IMR-90 (cell line): ENCODE data around the gene MAPK1. TPM values are rescaled to one million over a fixed set of nuclear protein-coding genes. Genes with fewer than 3 reads are reported as not detected.

Experiments used
- ATAC-seq: fragments of 200-7000 bp; cut with Tn5 transposase; 2 replicates; pipeline ENCODE4 v1.9.1; 2020; ENCODE audit warnings: low read depth, mild to moderate bottlenecking, moderate library complexity
- BruUV-seq: library from RNA; stranded (reverse); fragments of 400-500 nt; replicated peaks from 2 replicates; lab custom pipeline; 2021; lab: Mats Ljungman, UMichigan
- CTCF ChIA-PET: fragments of 300-600 bp; formaldehyde crosslinking; extraction: SDS; loops from one replicate; lab custom pipeline; 2021; ENCODE audit warnings: antibody characterized with exemption; lab: Yijun Ruan, JAX
- POLR2A ChIA-PET: fragments of 300-600 bp; sonication (Branson Sonifier 250); formaldehyde crosslinking; loops from one replicate; lab custom pipeline; 2022; ENCODE audit warnings: antibody characterized with exemption; ENCODE audit not compliant: unreplicated experiment; lab: Charles Lee
- DNase-seq: peaks from one replicate; pipeline ENCODE4 v3.0.0; 2013
- H2AFZ ChIP-seq: replicated peaks from 2 replicates; pipeline ENCODE3; 2013; ENCODE audit warnings: low read length, mild to moderate bottlenecking; ENCODE audit not compliant: poor library complexity
- H2AK5ac ChIP-seq: 2 replicates; pipeline ENCODE4 v1.6.1; 2013; ENCODE audit warnings: low read depth, low read length, inconsistent platforms
- H2AK9ac ChIP-seq: replicated peaks from 2 replicates; pipeline ENCODE3; 2013; ENCODE audit warnings: mild to moderate bottlenecking, low read depth, low read length, moderate library complexity; ENCODE audit not compliant: poor library complexity
- H2BK120ac ChIP-seq: 2 replicates; pipeline ENCODE4 v1.6.1; 2013; ENCODE audit warnings: low read depth, low read length, inconsistent platforms
- H2BK15ac ChIP-seq: 3 replicates; pipeline ENCODE4 v1.6.1; 2013; ENCODE audit warnings: low read depth, low read length, inconsistent platforms
- H2BK20ac ChIP-seq: 2 replicates; pipeline ENCODE4 v1.6.1; 2013; ENCODE audit warnings: low read depth, mild to moderate bottlenecking, inconsistent platforms, low read length, moderate library complexity
- H2BK5ac ChIP-seq: 2 replicates; pipeline ENCODE4 v1.6.1; 2013; ENCODE audit warnings: mild to moderate bottlenecking, low read depth, low read length, inconsistent platforms; ENCODE audit not compliant: poor library complexity, severe bottlenecking
- H3K14ac ChIP-seq: replicated peaks from 2 replicates; pipeline ENCODE4 v1.6.1; 2013; ENCODE audit warnings: low read depth, low read length, inconsistent platforms
- H3K18ac ChIP-seq: 2 replicates; pipeline ENCODE4 v1.6.1; 2013; ENCODE audit warnings: low read depth, low read length, control low read depth
- H3K23ac ChIP-seq: 2 replicates; pipeline ENCODE4 v1.6.1; 2013; ENCODE audit warnings: low read depth, low read length, inconsistent platforms
- H3K27ac ChIP-seq: 2 replicates; pipeline ENCODE4 v1.5.1; 2013; ENCODE audit warnings: mild to moderate bottlenecking, control low read depth, low read length; ENCODE audit not compliant: insufficient read depth
- H3K27me3 ChIP-seq: 2 replicates; pipeline ENCODE4 v1.6.1; 2013; ENCODE audit warnings: low read length; ENCODE audit not compliant: control insufficient read depth, insufficient read depth
- H3K36me3 ChIP-seq: 2 replicates; pipeline ENCODE4 v1.6.1; 2013; ENCODE audit warnings: low read length, mixed read lengths; ENCODE audit not compliant: control insufficient read depth, insufficient read depth
- H3K4ac ChIP-seq: 2 replicates; pipeline ENCODE4 v1.6.1; 2013; ENCODE audit warnings: low read depth, low read length, inconsistent platforms
- H3K4me1 ChIP-seq: 2 replicates; pipeline ENCODE4 v1.6.1; 2013; ENCODE audit warnings: low read length, mixed read lengths; ENCODE audit not compliant: control insufficient read depth, insufficient read depth
- H3K4me2 ChIP-seq: 2 replicates; pipeline ENCODE4 v1.6.1; 2013; ENCODE audit warnings: low read depth, mild to moderate bottlenecking, control low read depth, low read length, moderate library complexity
- H3K4me3 ChIP-seq: 2 replicates; pipeline ENCODE4 v1.5.1; 2013; ENCODE audit warnings: low read depth, mild to moderate bottlenecking, control low read depth, low read length, moderate library complexity; ENCODE audit not compliant: insufficient read depth
- H3K56ac ChIP-seq: 2 replicates; pipeline ENCODE4 v1.6.1; 2013; ENCODE audit warnings: low read length, inconsistent platforms; ENCODE audit not compliant: insufficient read depth; ENCODE audit errors: extremely low read depth
- H3K79me1 ChIP-seq, 2 experiments: 2 replicates each; pipeline ENCODE4 v1.6.1; 2013; ENCODE audit warnings: low read length in 2 of 2, inconsistent platforms in 1 of 2, low read depth in 1 of 2
- H3K9ac ChIP-seq: 2 replicates; pipeline ENCODE4 v1.6.1; 2013; ENCODE audit warnings: low read depth, low read length, control low read depth
- H3K9me1 ChIP-seq: 2 replicates; pipeline ENCODE4 v1.6.1; 2013; ENCODE audit warnings: low read length, inconsistent platforms; ENCODE audit not compliant: insufficient read depth
- H3K9me3 ChIP-seq: 2 replicates; pipeline ENCODE4 v1.6.1; 2013; ENCODE audit warnings: low read length; ENCODE audit not compliant: control insufficient read depth, insufficient read depth
- H4K20me1 ChIP-seq: 2 replicates; pipeline ENCODE4 v1.6.1; 2013; ENCODE audit warnings: low read length, inconsistent platforms; ENCODE audit not compliant: insufficient read depth
- H4K5ac ChIP-seq: 2 replicates; pipeline ENCODE4 v1.6.1; 2013; ENCODE audit warnings: mild to moderate bottlenecking, low read depth, low read length, control low read depth
- H4K8ac ChIP-seq, 2 experiments: 2 replicates each; pipeline ENCODE4 v1.6.1; 2013; ENCODE audit warnings: low read depth in 2 of 2, low read length in 2 of 2, control low read depth in 1 of 2, inconsistent platforms in 1 of 2
- H4K91ac ChIP-seq: 2 replicates; pipeline ENCODE4 v1.6.1; 2013; ENCODE audit warnings: low read depth, low read length, inconsistent platforms; ENCODE audit not compliant: insufficient read depth
- BHLHE40 ChIP-seq: fragments of 150-350 bp; IDR thresholded peaks from 2 replicates; pipeline ENCODE4 v1.6.1; 2016; ENCODE audit warnings: mild to moderate bottlenecking, low read depth, low read length
- CEBPB ChIP-seq: IDR thresholded peaks from 2 replicates; pipeline ENCODE4 v1.6.1; 2012; ENCODE audit warnings: low read depth, low read length, improper control_type of control experiment
- CTCF ChIP-seq: conservative IDR thresholded peaks from 2 replicates; pipeline ENCODE4 v1.5.1; 2012; ENCODE audit warnings: mild to moderate bottlenecking, low read depth, low read length, improper control_type of control experiment
- ELK1 ChIP-seq: fragments of 150-350 bp; IDR thresholded peaks from 2 replicates; pipeline ENCODE4 v1.6.1; 2016; ENCODE audit warnings: low read depth, mild to moderate bottlenecking, low read length, moderate library complexity, borderline replicate concordance
- FOS ChIP-seq: fragments of 150-350 bp; IDR thresholded peaks from 2 replicates; pipeline ENCODE4 v1.6.1; 2016; ENCODE audit warnings: low read depth, low read length
- MAFK ChIP-seq: IDR thresholded peaks from 2 replicates; pipeline ENCODE4 v1.6.1; 2012; ENCODE audit warnings: low read depth, low read length, improper control_type of control experiment
- MAZ ChIP-seq: IDR thresholded peaks from 2 replicates; pipeline ENCODE4 v1.6.1; 2012; ENCODE audit warnings: low read depth, mild to moderate bottlenecking, low read length, improper control_type of control experiment, moderate library complexity, borderline replicate concordance
- NFE2L2 ChIP-seq: fragments of 150-350 bp; IDR thresholded peaks from 2 replicates; pipeline ENCODE4 v1.6.1; 2016; ENCODE audit warnings: low read depth, mild to moderate bottlenecking, low read length
- POLR2A ChIP-seq: IDR thresholded peaks from 2 replicates; pipeline ENCODE4 v1.6.1; 2012; ENCODE audit warnings: mild to moderate bottlenecking, low read depth, low read length
- RCOR1 ChIP-seq: IDR thresholded peaks from 2 replicates; pipeline ENCODE4 v1.6.1; 2012; ENCODE audit warnings: mild to moderate bottlenecking, low read length, improper control_type of control experiment; ENCODE audit not compliant: insufficient replicate concordance
- RFX5 ChIP-seq: IDR thresholded peaks from 2 replicates; pipeline ENCODE4 v1.8.0; 2012; ENCODE audit warnings: low read depth, mild to moderate bottlenecking, low read length, moderate library complexity
- SMC3 ChIP-seq: fragments of 150-350 bp; IDR thresholded peaks from 2 replicates; pipeline ENCODE4 v1.6.1; 2016; ENCODE audit warnings: low read depth, mild to moderate bottlenecking, antibody characterized with exemption, low read length, moderate library complexity
- USF2 ChIP-seq: fragments of 150-350 bp; IDR thresholded peaks from 2 replicates; pipeline ENCODE4 v1.6.1; 2017; ENCODE audit warnings: mild to moderate bottlenecking, antibody characterized with exemption, low read length, low read depth
- WGBS, 2 experiments: methylation state at CpG; one replicate each; pipeline versions ENCODE4 v1.1.5 to v1.1.7; 2013; ENCODE audit warnings: missing lambda C conversion rate in 2 of 2; ENCODE audit not compliant: insufficient read length in 1 of 2; ENCODE audit errors: extremely low coverage in 2 of 2; 5-methylcytosine and 5-hydroxymethylcytosine counted together
- dilution Hi-C: fragments of 300-500 bp; cut with HindIII; formaldehyde crosslinking; loops from one replicate; pipeline ENCODE4 v1.14.3; 2018; ENCODE audit warnings: low sequenced_read_pairs; ENCODE audit not compliant: unreplicated experiment
- in situ Hi-C: fragments of 300-500 bp; cut with MboI; formaldehyde crosslinking; loops from 3 replicates; pipeline ENCODE4 v1.14.3; 2019; ENCODE audit warnings: low sequenced_read_pairs, inconsistent platforms, mixed read lengths
- intact Hi-C: fragments of 100-400 bp; cut with micrococcal nuclease; formaldehyde crosslinking; loops from 2 replicates; pipeline ENCODE4 v1.10.0; 2022
- polyA plus RNA-seq, 3 experiments: library from polyadenylated mRNA; depleted of rRNA; stranded (reverse); fragments of >200 nt; gene quantifications; 2 replicates each; pipeline ENCODE4 v1.2.3, GENCODE V29; 2012; ENCODE audit warnings: low replicate concordance in 1 of 3
- total RNA-seq: library from RNA; depleted of rRNA; stranded (reverse); fragments of >200 nt; gene quantifications from 2 replicates; pipeline ENCODE4 v1.2.3, GENCODE V29; 2012

MAPK1 gene
- total and polyA plus RNA-seq, 2 of the 4 experiments (the other 2 are of a cell fraction): 41.0 to 51.3 TPM

GRCh38 chr22:21796231-21796630 lies 71.2 kb downstream of the MAPK1 start:
- no peak overlapping the region for H2AFZ ChIP-seq

More at GRCh38 chr22:21796231-21796630, 71.2 kb downstream of the MAPK1 start:
- H3K14ac ChIP-seq: no peak overlapping the region
- no peak overlapping the region for H3K27ac ChIP-seq
- WGBS, 2 experiments: no CpG with 5 or more reads among the region's 3 CpGs
- no peak overlapping the region for H3K56ac ChIP-seq
- H3K9me3 ChIP-seq: no peaks in the 10 kb centered on the region
- no peak overlapping the region for H4K8ac ChIP-seq
- ATAC-seq (no peak), DNase-seq (no peak)
- H3K9me1 ChIP-seq: peaks cover 8% of the 10 kb centered on the region; the same call in 1 of the 2 replicates
- no peak overlapping the region for H3K23ac ChIP-seq
- no peak overlapping the region for H2BK120ac ChIP-seq
- POLR2A ChIA-PET: no interaction called here
- H4K20me1 ChIP-seq: peaks cover 7% of the 10 kb centered on the region
- H3K4me3 ChIP-seq: no peak overlapping the region
- in situ Hi-C loops (no loop called here), dilution Hi-C loops (no loop called here), intact Hi-C loops (no loop called here)
- H3K79me1 ChIP-seq: peaks cover 20 to 58% of the 10 kb centered on the region in 2 experiments
- H4K91ac ChIP-seq: no peak overlapping the region
- H2AK9ac ChIP-seq: no peak overlapping the region
- H2AK5ac ChIP-seq: no peak overlapping the region
- no peak overlapping the region for H3K4me2 ChIP-seq
- H3K27me3 ChIP-seq: no peaks in the 10 kb centered on the region
- no TSS peak for BruUV-seq
- H2BK20ac ChIP-seq: no peak overlapping the region
- H2BK15ac ChIP-seq: no peak overlapping the region
- CTCF ChIA-PET: interaction anchor here (0.5 to 1.5 kb wide), 5 partner anchors 10 to 142 kb away, joined by 3 to 5 read pairs (median 3); no protein-coding TSS in a partner anchor
- H3K18ac ChIP-seq: no peak overlapping the region
- peaks cover 34% of the 10 kb centered on the region for H3K36me3 ChIP-seq
- no peak for TF ChIP-seq ELK1
- TF ChIP-seq NFE2L2: no peak
- no peak for TF ChIP-seq FOS
- TF ChIP-seq RFX5: no peak
- no peak for TF ChIP-seq MAZ
- no peak for TF ChIP-seq SMC3
- no peak for TF ChIP-seq MAFK
- TF ChIP-seq BHLHE40: no peak
- TF ChIP-seq USF2: no peak
- no peak for TF ChIP-seq CEBPB
- no peak for TF ChIP-seq RCOR1
- TF ChIP-seq POLR2A: no peak
- no peak for TF ChIP-seq CTCF
- H2BK5ac ChIP-seq: no peak overlapping the region
- H4K5ac ChIP-seq: no peak overlapping the region
- H3K4ac ChIP-seq: no peak overlapping the region
- H3K9ac ChIP-seq: no peak overlapping the region
- 0 out of 2 replicates have a peak, but pooled peaks cover 2% of the 10 kb centered on the region for H3K4me1 ChIP-seq
